ENCODE measurements around the gene KDM4D. TPM values are rescaled to one million over a fixed set of nuclear protein-coding genes. Genes with fewer than 3 reads are reported as not detected.

The KDM4D gene
- total and polyA plus RNA-seq, 2 of the 8 experiments (the other 6 are each of a cell fraction or from before 2014, with no cell fraction given) = 1.5 to 4.5 TPM

- Histone ChIP-seq H2BK12ac (ENCODE audit: low read depth, low read length) (no peak within 1 kb of the TSS), H3K14ac (ENCODE audit: insufficient read length) (no peak within 1 kb of the TSS), H2BK20ac (ENCODE audit: low read length) (no peak within 1 kb of the TSS), H3K79me2 (ENCODE audit: control insufficient read depth in 1 of 2, insufficient read depth in 2 of 2, low read length in 2 of 2) (no peaks in the 10 kb centered on the region), H4K8ac (ENCODE audit: extremely low read depth, insufficient read depth, low read length) (no peak within 1 kb of the TSS; the same call in 1 of the 2 replicates), H3K79me1 (ENCODE audit: low read depth, low read length) (no peaks in the 10 kb centered on the region), H3K36me3 (ENCODE audit: control insufficient read depth in 2 of 4, insufficient read depth in 4 of 4, low read length in 3 of 4) (no peaks in the 10 kb centered on the region), H4K91ac (replicated peaks; ENCODE audit: insufficient read length, low read length) (no peak within 1 kb of the TSS), H3K9ac (replicated peaks in 1 of 4; ENCODE audit: extremely low read depth in 1 of 4, low read depth in 3 of 4, low read length in 3 of 4) (no peak within 1 kb of the TSS), H3K27me3 (replicated peaks in 1 of 4; ENCODE audit: control insufficient read depth in 3 of 4, extremely low read depth in 1 of 4, insufficient read depth in 3 of 4, low read length in 3 of 4) (no peaks in the 10 kb centered on the region), H4K20me1 (replicated peaks in 1 of 2; ENCODE audit: control insufficient read depth in 1 of 2, insufficient read depth in 2 of 2, low read length in 2 of 2) (no peaks in the 10 kb centered on the region), H2BK120ac (replicated peaks; ENCODE audit: low read depth, low read length) (no peak within 1 kb of the TSS), H2AK5ac (ENCODE audit: low read depth, low read length) (no peak within 1 kb of the TSS), H3K4me2 (ENCODE audit: insufficient read depth in 1 of 2, low read depth in 2 of 2, low read length in 2 of 2) (no peak within 1 kb of the TSS), H3K27ac (ENCODE audit: low read depth, low read length) (no peak within 1 kb of the TSS), H3K18ac (ENCODE audit: extremely low read depth, low read length) (no peak within 1 kb of the TSS), H3K9me3 (ENCODE audit: insufficient read depth in 2 of 2, low read depth in 1 of 2, low read length in 1 of 2) (0 out of 4 replicates have a peak, but pooled peaks cover 0 to 3% of the 10 kb centered on the region in 2 experiments), H3K4me1 (replicated peaks in 1 of 4; ENCODE audit: control insufficient read depth in 3 of 4, insufficient read depth in 4 of 4, low read length in 3 of 4) (no peaks in the 10 kb centered on the region), H4K5ac (ENCODE audit: insufficient read length, low read depth, low read length) (no peak within 1 kb of the TSS), H2BK15ac (ENCODE audit: low read length) (no peak within 1 kb of the TSS), H3K4ac (replicated peaks; ENCODE audit: insufficient read length, low read depth, low read length) (no peak within 1 kb of the TSS), H3K4me3 (ENCODE audit: extremely low read depth in 1 of 4, insufficient read depth in 2 of 4, low read depth in 3 of 4, low read length in 4 of 4) (no peak within 1 kb of the TSS), H3K23me2 (ENCODE audit: low read depth, low read length) (no peaks in the 10 kb centered on the region), H3K23ac (ENCODE audit: insufficient read length) (no peak within 1 kb of the TSS), H3K56ac (replicated peaks; ENCODE audit: insufficient read length, low read depth, low read length) (no peak within 1 kb of the TSS), H2AFZ (ENCODE audit: low read length) (no peak within 1 kb of the TSS), H2BK5ac (ENCODE audit: low read depth, low read length) (no peak within 1 kb of the TSS)
- 94% methylated on average over 1 of the region's 1 CpG; no CpG with 5 or more reads in 1 of the 2 experiments for WGBS, 2 experiments (ENCODE audit: extremely low coverage in 1 of 2, insufficient coverage in 1 of 2, insufficient read length in 1 of 2, insufficient replicate concordance in 2 of 2, low coverage in 1 of 2, low lambda C conversion rate in 2 of 2, missing lambda C conversion rate in 1 of 2)
- no peak for FAIRE-seq
- POLR2A ChIA-PET (ENCODE audit: partially characterized antibody) = no interaction called here
- no peak for DNase-seq (ENCODE audit: low read depth in 1 of 2, low spot score in 2 of 2)
- CTCF ChIA-PET (ENCODE audit: partially characterized antibody) = interaction anchor here (0.5 kb wide), 1 partner anchor 141 kb away, joined by 3 read pairs; no protein-coding TSS in a partner anchor
Measured at GRCh38 chr11:95024958-95025357, 51.4 kb downstream of the KDM4D start, which contains the start of gene KDM4E. Gene KDM4E, plus strand, starts transcription at chr11:95025258. Its CDS starts 300 bp downstream, at chr11:95025558.

Measured in H1 (cell line).